Dermis blood vessel endothelial cell (primary cell): Measurements from ENCODE around the gene IRX4. TPM values are rescaled to one million over a fixed set of nuclear protein-coding genes. Genes with fewer than 3 reads are reported as not detected.

Source experiments
- DNase-seq: peaks from one replicate; pipeline ENCODE4 v3.0.0; 2010
- total RNA-seq: library from RNA; depleted of rRNA; stranded (reverse); fragments of >200 nt; gene quantifications from 2 replicates; pipeline ENCODE4 v1.2.3, GENCODE V29; 2014

The IRX4 gene
- total RNA-seq, 1 donor from 2014 or later: not detected

DNA sequence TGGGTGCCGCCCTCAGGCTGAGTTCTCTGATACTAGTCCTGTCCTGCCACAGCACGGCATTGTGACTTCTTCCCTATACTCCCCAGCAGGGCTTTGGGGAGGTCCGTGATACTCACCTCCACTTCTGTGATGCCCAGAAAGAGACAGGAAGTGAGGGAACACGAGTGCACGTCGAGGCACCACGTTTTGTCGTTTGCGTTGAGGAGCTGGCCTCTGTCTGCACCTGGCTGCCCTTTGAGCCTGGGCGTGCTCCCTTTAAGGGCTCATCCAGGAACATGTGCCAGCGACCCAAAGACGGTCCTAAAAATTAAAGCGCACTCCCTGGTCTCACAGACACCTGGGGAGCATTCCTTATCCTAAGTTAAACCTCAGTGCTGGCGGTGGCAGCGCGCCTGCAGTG is 8.7 kb upstream of the IRX4 start:
- DNase-seq: no peak

DNA sequence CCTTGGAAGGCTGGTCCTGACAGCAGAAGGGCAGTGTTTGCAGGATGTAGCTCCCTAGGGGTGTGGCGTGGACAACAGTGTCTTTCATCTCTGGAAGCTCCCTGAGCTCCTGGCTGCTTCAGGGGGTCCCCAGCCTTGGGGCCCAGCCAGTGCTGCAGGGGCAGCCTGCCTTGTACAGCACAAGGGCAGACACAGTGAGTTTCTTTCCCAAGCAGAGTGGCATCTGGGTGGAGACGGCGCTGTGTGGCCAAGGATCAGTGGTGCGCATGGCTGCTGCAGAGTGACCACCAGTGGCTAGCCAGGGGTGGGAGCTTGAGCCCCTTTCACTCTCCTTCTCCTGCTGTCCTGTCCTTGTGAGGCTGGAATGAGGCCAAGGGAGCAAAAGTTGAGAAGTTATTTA is 7.6 kb upstream of the IRX4 start:
- no peak for DNase-seq

DNA sequence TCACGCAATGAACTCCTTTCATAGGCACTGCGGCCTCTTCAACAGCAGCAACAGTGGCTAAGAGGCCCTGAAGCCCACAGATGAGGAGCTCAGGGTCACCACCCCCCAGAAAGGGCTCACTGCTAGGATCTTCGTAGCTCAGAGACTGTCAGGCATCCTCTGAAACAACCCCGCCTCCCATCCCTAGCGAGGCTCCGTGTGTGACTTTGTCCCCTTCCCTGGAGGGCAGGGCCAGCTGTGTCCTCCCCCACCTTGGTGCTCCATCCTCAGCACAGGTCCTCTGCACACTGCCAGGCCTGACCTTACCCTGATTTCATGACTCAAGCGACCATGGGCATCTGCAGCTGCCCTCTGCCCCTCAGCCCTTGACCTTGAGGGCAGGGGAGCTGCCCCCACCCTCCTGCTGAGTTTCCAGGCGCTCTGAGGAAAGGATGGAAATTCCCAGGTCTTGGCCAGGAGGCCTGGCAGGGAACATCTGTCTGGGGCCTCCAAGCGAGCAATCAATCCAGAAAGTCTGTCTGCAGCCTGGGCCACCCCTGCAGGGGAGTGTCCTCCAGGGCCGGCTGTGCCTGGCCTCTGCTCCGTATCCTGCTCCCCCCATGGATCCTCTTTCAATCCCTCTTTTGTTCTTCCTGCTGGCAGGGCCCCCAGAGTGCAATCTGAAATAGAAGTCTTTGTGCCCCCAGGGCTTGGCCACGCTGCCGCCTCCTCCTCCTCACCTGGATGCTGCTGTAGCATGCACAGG is 6.8 kb upstream of the IRX4 start:
- DNase-seq: no peak

DNA sequence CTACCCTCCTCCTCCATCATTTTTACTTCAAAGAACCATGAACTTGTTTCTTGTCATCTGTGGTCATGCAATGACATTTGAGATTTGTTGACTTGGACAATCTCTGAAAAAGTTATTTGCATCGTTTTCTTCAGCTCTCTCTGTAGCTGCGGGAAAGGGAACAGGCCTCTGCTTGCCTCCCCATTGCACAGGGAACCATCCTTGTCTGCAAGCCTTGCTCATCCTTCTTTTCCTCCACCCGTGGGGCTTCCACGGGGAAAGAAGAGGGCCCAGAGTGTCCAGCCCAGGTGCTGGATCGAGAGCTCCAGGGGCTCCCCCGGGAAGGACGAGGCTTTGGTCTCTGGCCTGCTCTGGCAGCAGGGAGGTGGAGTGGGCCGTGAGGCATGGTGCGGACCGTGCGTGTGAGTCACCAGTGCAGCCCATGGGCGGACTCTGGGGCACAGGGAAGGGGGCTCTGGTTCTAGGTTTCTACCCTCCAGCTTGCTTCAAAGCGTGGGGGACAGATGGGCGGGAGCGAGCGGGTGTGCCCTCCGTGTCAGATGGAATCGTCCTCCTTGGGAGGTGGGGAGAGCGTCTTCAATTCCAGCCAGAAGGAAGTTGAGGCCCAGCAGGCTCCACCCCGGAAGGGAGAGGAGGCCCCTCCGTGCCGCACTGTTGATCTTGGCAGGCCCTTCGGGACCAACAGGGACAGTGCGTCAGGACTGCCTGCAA is 6.0 kb upstream of the IRX4 start:
- no peak for DNase-seq

DNA sequence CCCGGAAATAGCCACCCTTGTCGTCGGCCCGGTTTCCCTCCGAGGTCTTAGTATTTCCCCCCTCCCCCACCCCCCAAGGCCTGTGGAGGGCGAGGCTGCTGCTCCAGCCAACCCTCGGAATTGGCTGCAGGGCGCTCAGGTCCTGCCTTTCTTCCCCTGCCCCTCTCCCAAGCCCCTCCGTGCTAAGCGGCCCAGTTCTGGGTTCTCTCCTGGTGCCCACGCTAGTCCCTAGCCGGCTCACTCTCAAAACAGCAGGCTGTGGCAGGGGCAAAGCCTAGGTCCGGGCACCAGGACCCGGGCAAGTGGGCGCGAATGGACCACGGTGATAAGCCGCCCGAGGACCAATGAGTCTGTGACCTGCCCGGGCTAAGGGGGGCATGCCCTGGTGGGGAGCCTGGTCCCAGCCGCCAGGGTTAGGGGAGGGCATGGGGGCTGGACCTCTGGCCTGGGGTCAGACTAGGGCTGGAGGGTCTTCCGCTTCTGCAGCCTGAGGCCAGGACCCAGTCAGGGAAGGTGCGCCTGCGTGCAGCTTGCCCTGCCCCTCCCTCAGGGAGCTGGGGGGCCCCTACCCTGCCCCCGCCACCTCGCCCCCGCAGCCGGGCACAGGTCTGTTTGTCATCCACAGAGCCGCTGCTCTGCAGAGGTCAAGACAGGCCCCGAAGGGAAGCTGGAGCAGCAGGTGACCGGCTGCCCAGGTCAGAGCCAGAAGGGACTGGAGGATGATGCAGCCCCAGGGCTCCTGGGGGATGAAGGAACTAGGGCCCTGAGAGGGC is 5.0 kb upstream of the IRX4 start:
- DNase-seq: no peak

DNA sequence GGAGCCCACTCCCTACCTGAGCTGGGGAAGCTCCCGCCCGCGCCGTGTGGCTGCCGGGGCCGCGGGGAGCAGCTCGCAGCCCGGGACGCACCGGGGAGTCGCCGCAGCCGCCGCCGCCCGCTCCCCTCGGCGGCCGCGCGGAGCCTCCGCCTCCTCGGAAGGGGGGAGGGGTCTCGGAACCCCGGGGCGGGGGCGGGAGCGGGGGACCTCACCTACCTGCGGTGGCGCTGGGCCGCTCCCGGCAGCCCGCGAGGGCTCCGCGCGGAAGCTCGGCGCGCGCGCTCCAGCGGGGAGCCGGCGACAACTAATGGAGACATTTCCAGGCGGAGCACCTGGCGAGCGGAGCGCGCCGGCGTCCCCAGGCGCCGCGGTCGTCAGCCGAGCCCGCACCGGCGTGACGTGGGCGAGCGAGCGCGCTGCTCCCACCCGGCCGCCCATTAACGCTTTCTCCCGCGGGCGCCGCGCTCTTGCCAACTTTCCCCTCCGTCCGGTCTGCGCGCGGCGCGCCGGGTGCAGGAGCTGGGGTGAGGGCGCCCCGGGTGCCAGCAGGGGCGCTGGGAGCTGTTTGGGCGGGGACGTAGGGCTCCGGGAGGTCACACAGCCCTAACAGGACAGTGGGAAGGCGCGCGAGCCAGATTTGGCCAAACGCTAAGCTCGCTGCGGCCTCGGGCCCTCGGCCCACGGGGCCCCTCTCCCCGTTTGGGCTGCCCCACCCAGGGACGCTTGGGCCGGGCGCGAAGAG is 4.3 kb upstream of the IRX4 start:
- no peak for DNase-seq

DNA sequence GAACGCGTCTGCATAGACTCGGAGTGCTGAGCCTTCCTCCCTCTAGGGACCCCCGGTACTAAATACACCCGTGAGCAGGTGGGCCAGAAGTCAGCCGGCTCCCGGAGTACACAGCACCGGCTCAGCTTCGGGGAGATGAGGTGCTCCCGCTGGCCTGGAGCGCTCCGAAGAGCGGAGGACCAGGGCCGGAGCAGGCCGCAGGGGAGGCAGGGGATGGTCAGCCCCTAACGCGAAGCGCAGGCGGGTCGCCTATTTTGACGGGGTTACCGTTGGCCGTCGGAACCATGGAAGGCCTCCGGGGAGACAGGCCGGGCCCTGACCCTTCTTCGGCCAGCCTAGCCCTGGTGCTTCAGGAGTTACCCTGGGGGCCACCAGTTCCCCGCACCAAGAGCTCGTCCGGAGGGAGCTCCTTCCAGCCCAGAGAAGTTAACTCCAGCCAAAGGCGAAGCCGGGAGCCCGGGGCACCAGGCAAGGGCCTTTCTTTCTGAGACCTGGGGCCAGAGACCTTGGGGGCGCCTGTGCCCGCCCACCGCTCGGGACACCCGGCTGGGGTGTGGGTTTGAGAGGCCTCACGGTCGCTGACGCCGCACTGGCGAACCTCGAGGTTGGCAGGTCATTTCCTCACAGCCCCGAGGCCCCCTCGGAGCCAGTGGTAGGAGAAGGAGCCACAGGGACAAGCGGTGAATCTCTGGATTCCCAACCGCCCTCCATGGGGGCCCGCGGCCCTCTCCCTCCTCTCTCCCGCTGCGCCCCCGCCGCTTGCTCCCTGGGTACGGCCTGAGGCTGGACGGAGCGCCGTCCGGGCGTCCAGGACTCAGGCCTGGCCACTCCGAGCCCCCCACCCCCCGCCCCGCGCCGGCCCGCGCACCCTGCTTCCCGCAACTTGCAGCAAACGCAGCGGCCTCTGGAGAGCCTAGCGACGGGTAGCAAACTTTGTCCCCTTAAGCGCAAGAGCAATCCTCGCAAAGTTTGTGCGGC is 3.4 kb upstream of the IRX4 start:
- DNase-seq: no peak

DNA sequence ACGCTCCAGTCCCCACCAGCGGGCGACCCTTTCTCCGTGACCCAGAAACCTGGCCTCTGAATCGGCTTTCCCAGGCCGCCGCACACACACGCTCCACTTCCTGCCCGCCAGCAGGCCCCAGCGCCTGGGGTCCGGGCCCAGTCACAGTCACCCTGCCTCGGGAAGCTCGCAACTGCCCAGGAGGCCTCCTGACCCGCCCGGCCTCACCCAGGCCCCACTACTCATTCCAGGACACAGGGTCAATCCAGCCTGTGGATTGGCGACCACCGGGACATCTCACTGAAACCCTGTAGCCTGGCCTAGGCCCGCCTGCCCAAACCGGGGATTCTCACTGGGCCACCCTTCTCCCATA is 2.7 kb upstream of the IRX4 start:
- no peak for DNase-seq

DNA sequence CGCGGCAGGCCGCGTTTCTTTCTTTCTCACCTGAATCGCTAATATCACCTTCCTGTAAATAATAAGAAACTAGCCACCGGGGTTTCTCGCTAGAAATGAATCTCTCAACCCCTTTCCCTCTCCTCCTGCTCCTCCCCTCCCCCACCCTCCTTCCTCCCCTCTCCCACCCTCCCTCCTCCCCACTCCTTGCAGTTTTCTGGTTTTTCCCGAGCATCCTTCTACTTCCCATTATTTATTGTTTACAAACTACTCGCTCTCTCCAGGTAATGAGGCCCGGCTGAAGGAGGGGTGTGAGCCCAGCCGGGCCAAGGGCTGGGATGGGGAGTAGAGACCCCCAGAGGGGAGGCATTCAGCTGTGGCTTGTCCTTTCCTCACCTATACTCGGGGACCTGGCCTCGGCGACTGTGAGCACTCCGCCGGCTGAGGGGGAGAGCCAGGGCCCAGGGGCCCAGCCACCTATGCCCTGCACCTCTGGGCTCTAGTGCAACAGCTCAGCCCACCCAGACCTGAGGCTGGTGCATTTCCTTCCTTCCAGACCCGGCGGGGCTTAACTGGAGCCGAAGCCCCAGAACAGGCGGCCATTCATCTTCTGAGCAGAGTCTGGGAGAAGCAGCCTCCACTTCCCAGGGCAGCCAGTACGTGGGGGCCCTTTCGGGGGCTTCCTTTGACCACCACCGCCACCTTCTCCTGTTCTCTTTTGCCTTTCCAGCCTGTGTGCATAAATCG is 2.1 kb upstream of the IRX4 start:
- no peak for DNase-seq

DNA sequence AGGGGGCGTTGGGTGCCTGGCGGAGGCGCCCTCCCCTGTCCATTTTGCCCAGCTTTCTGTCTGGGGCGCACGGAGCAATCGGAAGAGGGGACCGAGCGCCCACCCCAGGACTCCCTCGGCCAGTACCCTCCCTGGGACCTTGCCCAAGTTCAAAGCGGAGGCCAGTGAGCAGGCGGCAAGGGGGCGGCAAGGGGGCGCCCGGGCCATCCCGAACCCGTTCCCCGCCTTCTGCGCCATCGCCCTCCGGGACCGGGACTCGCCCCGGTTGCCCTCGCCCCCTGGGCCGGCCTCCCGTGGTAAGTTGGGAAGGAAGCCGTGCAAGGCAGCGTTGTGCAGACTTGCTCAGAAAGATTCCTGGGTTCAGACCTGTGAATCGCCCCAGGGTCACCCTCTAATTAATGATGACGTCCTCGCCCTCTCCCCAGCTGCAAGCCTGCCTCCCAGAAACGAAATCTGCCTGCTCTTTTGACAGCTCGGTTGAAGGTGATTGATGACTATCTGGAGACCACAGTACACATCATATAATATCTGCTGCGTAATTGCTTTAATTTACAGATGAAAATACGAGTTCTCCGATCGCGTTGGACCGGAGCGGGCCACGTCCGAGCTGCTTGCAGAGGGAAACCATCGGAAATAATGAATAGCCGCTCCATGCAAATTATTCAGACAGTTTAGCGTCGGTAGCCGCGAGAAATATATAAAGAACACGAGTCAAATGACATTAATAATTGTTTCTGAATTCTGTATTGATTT is 1.4 kb upstream of the IRX4 start:
- DNase-seq: no peak

DNA sequence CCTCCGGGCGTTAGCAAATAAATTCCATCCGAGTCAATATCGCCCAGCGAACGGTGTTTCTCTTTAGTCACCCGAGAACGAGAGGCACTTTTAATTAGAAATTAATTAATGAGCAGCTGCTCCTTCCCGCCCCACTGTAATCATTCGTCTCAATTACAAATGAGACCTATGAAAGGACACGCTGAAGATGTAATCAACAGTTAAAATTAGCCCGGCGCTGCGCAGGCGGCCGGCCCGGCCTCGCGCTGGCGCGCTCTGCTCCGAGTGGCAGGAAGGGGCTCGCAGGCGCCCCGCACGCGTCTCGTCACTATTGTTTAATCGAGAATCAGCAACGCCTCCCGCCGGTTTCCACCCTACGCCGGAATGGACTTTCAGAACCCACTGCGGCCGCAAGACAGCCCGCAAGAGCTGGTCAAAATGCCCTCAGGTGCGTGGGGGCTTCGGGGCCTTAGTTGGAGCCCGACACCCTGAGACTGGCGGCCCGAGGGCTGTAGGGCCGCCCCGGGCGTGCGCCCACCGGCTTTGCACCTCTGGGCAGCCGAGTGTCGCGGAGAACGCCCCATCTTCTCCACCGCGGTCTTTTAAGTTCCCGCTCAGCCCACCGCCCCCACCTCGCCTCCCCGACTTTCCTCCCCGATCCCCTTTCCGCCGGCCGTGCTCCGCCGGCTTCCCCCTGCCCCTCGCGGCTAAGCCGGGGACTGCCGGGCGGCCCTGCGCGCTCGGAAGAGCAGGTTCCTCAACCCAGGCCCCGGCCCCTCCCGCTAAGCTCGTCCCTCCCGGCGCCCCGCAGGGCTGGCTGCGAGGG is 597 bp upstream of the IRX4 start:
- peak; percentile 17 for DNase-seq

DNA sequence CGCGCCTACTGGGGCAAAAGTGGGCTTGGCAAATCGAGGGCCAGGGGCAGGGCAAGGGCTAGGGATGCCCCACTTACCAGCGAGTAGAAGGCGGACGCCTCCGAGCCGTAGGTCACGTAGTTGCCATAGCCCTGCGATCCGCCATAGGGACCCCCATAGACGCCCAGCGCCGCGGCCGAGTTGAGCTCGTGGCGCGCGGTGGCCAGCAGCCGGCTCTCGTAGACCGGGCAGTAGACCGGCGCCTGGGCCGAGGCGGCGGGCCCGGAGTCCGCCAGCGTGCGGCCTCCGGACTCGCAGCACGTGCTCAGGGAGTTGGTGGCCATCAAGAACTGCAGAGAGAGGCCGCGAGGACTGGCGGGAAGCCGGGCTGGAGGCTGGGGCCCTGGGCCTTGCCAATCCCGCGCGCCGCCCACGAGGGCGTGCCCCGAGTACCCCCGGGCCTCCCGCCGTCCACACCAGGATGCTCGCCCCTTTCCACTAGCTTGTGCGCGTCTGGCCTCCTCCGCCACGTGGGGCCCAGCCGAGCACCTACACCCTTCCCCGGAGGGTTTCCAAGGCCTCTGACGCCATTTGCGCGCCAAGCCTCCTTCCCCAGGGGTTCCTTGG is 891 bp downstream of the IRX4 start:
- no peak for DNase-seq

DNA sequence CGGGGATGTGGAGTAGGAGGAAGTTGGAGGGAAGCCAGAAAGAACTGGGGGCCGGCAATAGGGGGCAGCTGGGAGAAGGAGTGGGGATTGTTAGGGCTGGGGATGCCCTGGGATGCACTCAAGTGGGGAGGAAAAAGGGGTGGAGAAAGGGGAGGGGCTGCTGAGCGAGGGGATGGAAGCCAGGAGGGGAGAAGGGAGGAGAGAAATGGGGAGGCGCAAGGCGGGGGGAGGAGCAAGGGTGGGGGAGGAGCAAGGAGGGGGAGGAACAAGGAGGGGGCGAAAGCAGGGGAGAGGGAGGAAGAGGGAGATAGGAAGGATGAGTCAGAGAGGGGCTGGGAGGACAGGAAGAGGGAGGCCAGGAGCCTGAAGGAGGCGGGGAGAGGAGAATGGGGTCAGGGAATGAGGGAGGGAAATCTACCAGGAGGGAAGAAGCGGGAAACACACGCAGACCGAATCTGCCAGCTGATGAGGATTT is 1.6 kb downstream of the IRX4 start:
- DNase-seq: no peak

DNA sequence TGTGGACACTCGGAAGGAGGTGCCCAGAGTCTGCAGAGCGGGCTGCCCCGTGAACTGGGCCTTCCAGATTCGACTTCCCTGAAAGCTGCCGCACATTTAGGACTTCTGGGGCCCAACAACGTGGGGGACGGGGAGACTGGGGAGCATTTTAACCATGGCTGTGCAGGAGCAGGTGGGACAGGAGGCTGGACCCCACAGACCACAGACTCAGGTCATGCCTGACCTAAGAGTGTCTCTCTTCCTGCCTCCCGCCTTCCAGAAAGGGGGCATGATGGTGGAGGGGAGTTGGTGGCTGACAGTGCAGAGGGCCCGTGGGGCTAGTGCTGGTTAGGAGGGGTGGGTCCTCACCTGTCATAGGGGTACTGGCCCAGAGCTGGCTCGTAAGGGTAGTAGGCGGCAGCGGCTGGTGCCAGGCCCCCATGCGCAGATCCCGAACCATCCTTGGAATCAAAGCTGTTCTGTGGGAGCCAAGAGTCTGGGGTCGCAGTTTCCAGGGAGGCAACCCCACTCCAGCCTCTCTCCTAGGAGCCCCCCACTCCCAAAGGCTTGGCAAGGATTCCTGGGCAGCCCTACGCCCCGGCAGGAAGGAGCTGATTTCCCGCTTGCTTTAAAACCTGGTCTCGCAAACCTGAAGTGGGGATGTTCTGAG is 2.2 kb downstream of the IRX4 start:
- DNase-seq: no peak

DNA sequence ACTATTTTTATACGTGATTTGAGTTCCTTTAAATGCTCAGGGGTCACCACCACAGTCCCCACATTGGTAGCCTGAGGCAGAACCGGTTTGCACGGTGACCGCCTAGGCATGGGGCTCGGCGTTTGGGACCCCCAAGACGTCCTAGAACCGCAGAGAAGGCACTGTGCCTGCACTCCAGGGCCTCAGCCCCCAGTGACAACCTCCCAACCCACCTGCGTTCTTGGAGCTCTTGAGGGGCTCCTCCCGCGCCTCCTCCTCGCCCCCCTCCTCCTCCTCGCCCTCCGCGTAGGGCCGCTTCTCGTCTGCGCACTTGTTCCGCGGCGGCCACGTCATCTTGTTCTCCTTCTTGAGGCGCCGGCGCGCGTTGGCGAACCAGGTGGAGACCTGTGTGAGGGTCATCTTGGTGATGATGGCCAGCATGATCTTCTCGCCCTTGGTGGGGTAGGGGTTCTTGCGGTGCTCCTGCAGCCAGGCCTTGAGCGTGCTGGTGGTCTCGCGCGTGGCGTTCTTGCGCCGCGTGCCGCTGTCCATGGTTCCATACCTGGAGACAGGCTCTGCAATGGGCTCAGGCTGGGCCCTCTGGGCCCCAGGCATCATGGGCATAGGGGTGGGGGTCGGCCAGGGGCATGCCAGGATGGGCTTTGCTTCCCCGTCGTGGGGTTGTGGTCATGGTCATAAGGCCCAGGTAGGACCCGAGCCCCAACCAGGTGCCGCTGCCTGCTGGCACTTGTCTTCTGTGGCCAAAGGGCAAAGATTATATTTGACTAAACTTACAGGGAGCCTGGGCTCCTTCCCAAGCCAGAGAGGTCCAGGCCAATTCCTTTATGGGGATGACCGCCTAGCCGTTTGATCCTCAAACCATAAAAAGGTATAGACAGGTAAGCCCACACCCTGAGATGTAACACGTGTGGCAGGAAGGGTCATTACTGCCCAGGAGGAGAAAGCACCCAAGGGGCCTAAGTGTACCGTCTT is 3.1 kb downstream of the IRX4 start:
- DNase-seq: no peak

DNA sequence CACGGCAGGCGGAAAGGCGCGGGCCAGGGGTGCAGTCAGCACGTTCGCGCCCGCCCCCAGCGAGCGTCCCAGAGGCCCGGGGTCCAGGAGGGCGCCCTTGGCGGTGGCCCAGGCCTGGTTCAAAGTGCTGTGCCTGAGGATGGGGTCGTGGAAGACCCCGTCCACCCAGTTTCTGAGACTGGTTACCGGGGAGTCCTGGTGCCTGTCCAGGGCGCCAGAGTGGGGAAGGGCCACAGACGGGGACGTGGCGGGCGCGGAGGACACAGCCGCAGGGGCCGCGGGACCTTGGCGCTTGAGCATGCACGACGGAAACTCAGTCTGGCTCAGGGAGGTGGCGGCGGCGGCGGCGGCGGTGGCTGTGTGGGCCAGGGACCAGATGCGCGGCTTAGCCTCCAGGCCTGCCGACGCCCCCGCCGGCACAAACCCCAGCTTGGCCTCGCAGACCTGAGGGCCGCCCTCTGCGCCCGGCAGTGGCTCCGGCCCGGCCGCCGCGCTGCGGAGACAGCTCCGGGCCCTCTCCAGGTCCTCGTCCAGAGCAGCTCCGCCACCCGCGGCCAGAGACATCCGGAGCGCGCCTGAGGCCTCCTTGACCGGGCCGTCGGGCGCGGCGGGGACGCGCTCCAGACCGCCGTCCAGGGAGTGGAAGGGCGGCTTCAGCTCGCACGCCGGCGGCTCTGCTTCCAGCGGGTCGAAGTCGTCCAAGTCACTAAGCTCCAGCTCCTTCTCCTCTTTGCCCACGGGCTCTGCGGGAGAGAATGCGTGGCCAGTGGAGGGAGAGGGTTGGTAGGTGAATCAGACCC is 4.5 kb downstream of the IRX4 start:
- DNase-seq: no peak
